Measurements from ENCODE around the gene CD40LG.

- TF ChIP-seq EZH2 (IDR thresholded peaks at IDR 0.05): no peak
- TF ChIP-seq, protein P1, sequence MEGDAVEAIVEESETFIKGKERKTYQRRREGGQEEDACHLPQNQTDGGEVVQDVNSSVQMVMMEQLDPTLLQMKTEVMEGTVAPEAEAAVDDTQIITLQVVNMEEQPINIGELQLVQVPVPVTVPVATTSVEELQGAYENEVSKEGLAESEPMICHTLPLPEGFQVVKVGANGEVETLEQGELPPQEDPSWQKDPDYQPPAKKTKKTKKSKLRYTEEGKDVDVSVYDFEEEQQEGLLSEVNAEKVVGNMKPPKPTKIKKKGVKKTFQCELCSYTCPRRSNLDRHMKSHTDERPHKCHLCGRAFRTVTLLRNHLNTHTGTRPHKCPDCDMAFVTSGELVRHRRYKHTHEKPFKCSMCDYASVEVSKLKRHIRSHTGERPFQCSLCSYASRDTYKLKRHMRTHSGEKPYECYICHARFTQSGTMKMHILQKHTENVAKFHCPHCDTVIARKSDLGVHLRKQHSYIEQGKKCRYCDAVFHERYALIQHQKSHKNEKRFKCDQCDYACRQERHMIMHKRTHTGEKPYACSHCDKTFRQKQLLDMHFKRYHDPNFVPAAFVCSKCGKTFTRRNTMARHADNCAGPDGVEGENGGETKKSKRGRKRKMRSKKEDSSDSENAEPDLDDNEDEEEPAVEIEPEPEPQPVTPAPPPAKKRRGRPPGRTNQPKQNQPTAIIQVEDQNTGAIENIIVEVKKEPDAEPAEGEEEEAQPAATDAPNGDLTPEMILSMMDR (IDR thresholded peaks at IDR 0.05): no peak
- no peak for TF ChIP-seq EZH2phosphoT487 (IDR thresholded peaks at IDR 0.05)
Measured at GRCh38 chrX:136691028-136691809, 43.3 kb downstream of the CD40LG start.
